Measurements from ENCODE around the gene PLXND1.

Gene PLXND1

DNA sequence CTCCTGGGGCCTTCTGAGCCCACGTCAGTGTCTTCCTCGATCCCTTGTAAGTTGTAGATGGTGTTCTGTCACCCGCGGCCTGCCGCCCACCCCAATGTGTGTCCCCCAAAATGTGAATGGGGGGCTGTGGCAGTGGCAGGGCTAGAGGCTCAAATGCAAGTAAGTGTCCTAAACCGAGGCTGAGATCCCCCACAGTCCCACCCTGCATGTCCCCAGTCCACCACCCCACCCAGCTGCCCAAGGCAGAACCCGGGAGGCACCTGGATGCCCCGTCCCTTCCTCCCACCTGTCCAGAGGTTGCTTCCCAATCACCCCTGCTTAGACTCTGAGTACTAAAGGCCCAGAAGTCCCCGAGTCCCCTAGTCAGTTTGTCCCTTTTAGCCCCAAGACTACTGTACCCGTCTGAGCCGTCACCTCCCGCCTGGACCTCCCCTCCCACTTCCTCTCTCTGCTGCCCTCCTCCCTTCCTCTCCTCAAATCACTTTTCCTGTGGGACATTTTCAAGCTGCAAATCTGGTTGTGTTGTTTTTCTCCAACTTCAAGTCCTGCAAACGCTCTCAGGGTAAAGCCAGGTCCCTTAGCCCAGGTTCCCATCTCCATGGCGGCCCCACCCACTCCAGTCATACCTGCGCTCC lies 11.8 kb upstream of the PLXND1 start:
- Histone ChIP-seq H3K9ac (ENCODE audit: insufficient read length) (no peak overlapping the region), H3K4me3 (no peak overlapping the region), H3K9me3 (ENCODE audit: low read depth, low read length) (no peaks in the 10 kb centered on the region), H3K27ac (no peak overlapping the region), H3K36me3 (ENCODE audit: insufficient read depth, low read length) (no peaks in the 10 kb centered on the region)
- TF ChIP-seq FOXP2 (optimal IDR thresholded peaks at IDR 0.05; ENCODE audit: control extremely low read depth, extremely low read length, insufficient read depth), result no peak
- TF ChIP-seq POLR2AphosphoS5 (IDR thresholded peaks at IDR 0.05; ENCODE audit: borderline replicate concordance, low read depth, low read length), result no peak
- TF ChIP-seq EZH2 (IDR thresholded peaks at IDR 0.05), result no peak
- DNase-seq (ENCODE audit: low read depth, low spot score), result no peak

- H3K36me3 ChIP-seq (ENCODE audit: insufficient read depth, low read length), result no peaks in the 10 kb centered on the region
- no peaks in the 10 kb centered on the region for H3K9me3 ChIP-seq (ENCODE audit: low read depth, low read length)
- no peak for DNase-seq (ENCODE audit: low read depth, low spot score)
- H3K4me3 ChIP-seq, result no peak overlapping the region
- TF ChIP-seq FOXP2 (optimal IDR thresholded peaks at IDR 0.05; ENCODE audit: control extremely low read depth, extremely low read length, insufficient read depth) (no peak), POLR2AphosphoS5 (IDR thresholded peaks at IDR 0.05; ENCODE audit: borderline replicate concordance, low read depth, low read length) (no peak)
- H3K9ac ChIP-seq (ENCODE audit: insufficient read length), result no peak overlapping the region
- H3K27ac ChIP-seq, result no peak overlapping the region
These were observed 11.1 kb upstream of the PLXND1 start for GRCh38 chr3:129617381-129618185.

GRCh38 chr3:129616713-129617112 lies 10.2 kb upstream of the PLXND1 start:
- no peak for TF ChIP-seq POLR2AphosphoS5 (IDR thresholded peaks at IDR 0.05; ENCODE audit: borderline replicate concordance, low read depth, low read length)
- TF ChIP-seq FOXP2 (optimal IDR thresholded peaks at IDR 0.05; ENCODE audit: control extremely low read depth, extremely low read length, insufficient read depth), result no peak
- TF ChIP-seq EZH2 (IDR thresholded peaks at IDR 0.05), result no peak
- H3K9me3 ChIP-seq (ENCODE audit: low read depth, low read length), result no peaks in the 10 kb centered on the region

DNA sequence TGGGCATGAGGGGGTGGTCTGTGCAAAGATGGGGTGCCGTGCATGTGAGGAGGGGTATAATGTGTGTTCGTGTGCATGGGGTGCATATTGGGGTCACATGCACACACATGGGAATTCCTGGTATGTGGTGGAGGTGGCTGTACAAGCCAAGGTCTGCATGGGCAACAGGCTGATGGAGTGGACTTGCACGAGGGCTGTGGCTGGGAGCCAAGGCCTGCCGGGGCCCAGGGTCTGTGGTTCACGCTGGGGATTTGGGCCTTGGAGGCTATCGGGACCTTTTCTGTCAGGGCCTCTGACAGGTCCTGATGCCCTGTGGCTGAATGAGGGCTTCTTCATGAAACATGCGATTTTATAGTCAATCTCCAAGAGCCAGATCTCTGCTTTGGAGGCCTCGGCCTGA lies 9.8 kb upstream of the PLXND1 start:
- H3K36me3 ChIP-seq (ENCODE audit: insufficient read depth, low read length), result no peaks in the 10 kb centered on the region
- no peak for DNase-seq (ENCODE audit: low read depth, low spot score)

More at GRCh38 chr3:129616713-129617112, 10.2 kb upstream of the PLXND1 start:
- Histone ChIP-seq H3K4me3 (no peak overlapping the region), H3K27ac (no peak overlapping the region), H3K36me3 (ENCODE audit: insufficient read depth, low read length) (no peaks in the 10 kb centered on the region), H3K9ac (ENCODE audit: insufficient read length) (no peak overlapping the region)
- no peak for DNase-seq (ENCODE audit: low read depth, low spot score)

DNA sequence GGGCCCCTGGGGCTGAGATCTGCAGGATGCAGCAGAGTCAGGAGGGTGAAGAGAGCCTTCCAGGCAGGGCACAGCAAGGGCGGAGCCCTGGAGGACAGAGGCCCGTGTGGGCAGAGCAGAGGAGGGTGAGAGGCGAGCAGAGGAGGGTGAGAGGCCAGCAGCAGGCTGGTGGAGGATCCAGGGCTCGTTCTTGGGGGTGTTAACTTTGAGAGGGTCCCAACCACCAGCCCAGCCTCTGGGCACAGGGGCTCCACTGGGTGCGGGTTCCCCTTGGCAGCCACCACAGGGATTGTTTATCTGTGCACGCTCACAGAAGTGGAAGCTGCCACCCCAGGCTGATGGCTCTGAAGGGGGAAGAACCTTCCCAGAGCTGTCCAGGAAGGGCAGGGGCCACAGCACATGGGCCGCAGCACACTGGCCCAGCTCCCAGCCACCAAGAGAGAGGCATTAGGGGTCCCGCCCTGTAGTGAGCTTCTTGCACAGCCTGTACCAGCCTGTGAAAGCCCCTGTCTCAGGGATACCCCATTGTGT lies 9.3 kb upstream of the PLXND1 start:
- no peak for TF ChIP-seq FOXP2 (optimal IDR thresholded peaks at IDR 0.05; ENCODE audit: control extremely low read depth, extremely low read length, insufficient read depth)
- TF ChIP-seq POLR2AphosphoS5 (IDR thresholded peaks at IDR 0.05; ENCODE audit: borderline replicate concordance, low read depth, low read length), result no peak
- TF ChIP-seq EZH2 (IDR thresholded peaks at IDR 0.05), result no peak
- H3K9me3 ChIP-seq (ENCODE audit: low read depth, low read length), result no peaks in the 10 kb centered on the region
- H3K36me3 ChIP-seq (ENCODE audit: insufficient read depth, low read length), result no peaks in the 10 kb centered on the region
- no peak overlapping the region for H3K27ac ChIP-seq
- no peak overlapping the region for H3K9ac ChIP-seq (ENCODE audit: insufficient read length)
- DNase-seq (ENCODE audit: low read depth, low spot score), result no peak
- H3K4me3 ChIP-seq, result no peak overlapping the region

More for the DNA sequence above, 9.8 kb upstream of the PLXND1 start:
- Histone ChIP-seq H3K9me3 (ENCODE audit: low read depth, low read length) (no peaks in the 10 kb centered on the region), H3K4me3 (no peak overlapping the region), H3K27ac (no peak overlapping the region), H3K9ac (ENCODE audit: insufficient read length) (no peak overlapping the region)
- TF ChIP-seq POLR2AphosphoS5 (IDR thresholded peaks at IDR 0.05; ENCODE audit: borderline replicate concordance, low read depth, low read length), result no peak

DNA sequence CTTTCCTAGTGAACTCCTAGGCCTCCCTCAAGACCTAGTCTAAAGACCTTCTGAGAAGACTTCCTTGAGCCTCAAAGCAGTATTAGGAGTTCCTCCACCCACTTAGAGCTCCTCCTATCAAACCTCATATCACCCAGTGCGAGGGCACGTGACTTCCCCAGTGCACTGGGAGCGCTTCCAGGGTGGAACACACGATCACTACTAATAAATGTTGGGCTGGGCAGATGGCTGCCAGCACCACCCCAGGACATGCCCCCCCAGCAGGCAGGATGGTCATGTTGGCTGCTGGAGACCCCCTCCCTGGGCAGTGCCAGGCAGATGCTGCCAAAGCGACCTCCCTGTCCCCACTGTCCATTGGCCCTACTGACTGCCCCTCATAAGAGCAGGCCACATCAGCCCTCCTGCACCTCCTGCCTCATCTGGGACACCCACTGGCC lies 8.5 kb upstream of the PLXND1 start:
- H3K36me3 ChIP-seq (ENCODE audit: insufficient read depth, low read length), result no peaks in the 10 kb centered on the region
- DNase-seq (ENCODE audit: low read depth, low spot score), result no peak
- H3K9ac ChIP-seq (ENCODE audit: insufficient read length), result no peak overlapping the region
- no peaks in the 10 kb centered on the region for H3K9me3 ChIP-seq (ENCODE audit: low read depth, low read length)
- H3K27ac ChIP-seq, result no peak overlapping the region
- TF ChIP-seq FOXP2 (optimal IDR thresholded peaks at IDR 0.05; ENCODE audit: control extremely low read depth, extremely low read length, insufficient read depth) (no peak), POLR2AphosphoS5 (IDR thresholded peaks at IDR 0.05; ENCODE audit: borderline replicate concordance, low read depth, low read length) (no peak), EZH2 (IDR thresholded peaks at IDR 0.05) (no peak)
- H3K4me3 ChIP-seq, result no peak overlapping the region

DNA sequence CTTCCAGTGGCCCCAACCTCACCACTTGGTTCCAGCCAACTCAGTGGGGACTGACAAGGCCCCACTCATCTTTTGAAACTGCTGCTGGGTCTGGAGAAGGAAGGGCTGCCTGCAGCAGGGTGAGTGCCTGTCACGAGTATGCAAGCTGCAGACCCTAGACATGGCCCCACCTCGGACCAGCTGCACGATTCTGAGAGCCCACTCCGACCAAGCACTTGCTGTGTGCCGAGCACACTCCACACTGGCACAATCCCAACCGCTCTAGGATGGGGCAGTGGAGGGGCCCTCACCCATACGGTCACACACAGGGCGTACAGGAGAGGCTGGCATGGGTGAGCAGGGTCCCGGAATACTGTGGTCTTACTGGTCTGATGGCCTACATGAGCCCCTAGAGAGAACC lies 8.0 kb upstream of the PLXND1 start:
- TF ChIP-seq POLR2AphosphoS5 (IDR thresholded peaks at IDR 0.05; ENCODE audit: borderline replicate concordance, low read depth, low read length) (no peak), FOXP2 (optimal IDR thresholded peaks at IDR 0.05; ENCODE audit: control extremely low read depth, extremely low read length, insufficient read depth) (no peak), EZH2 (IDR thresholded peaks at IDR 0.05) (no peak)
- no peak overlapping the region for H3K27ac ChIP-seq
- no peaks in the 10 kb centered on the region for H3K36me3 ChIP-seq (ENCODE audit: insufficient read depth, low read length)
- DNase-seq (ENCODE audit: low read depth, low spot score), result no peak
- no peak overlapping the region for H3K4me3 ChIP-seq
- no peaks in the 10 kb centered on the region for H3K9me3 ChIP-seq (ENCODE audit: low read depth, low read length)
- no peak overlapping the region for H3K9ac ChIP-seq (ENCODE audit: insufficient read length)

GRCh38 chr3:129613367-129613740 lies 6.9 kb upstream of the PLXND1 start:
- TF ChIP-seq EZH2 (IDR thresholded peaks at IDR 0.05), result no peak
- Histone ChIP-seq H3K9me3 (ENCODE audit: low read depth, low read length) (no peaks in the 10 kb centered on the region), H3K27ac (no peak overlapping the region), H3K4me3 (no peak overlapping the region), H3K36me3 (ENCODE audit: insufficient read depth, low read length) (no peaks in the 10 kb centered on the region), H3K9ac (ENCODE audit: insufficient read length) (no peak overlapping the region)
- no peak for DNase-seq (ENCODE audit: low read depth, low spot score)
